Activated T-helper 9 cell treated with anti-CD3 and anti-CD28 coated beads, Interleukin-2, amount 50 U/mL, for 16 hours (primary cell): Measurements from ENCODE around the gene CNOT2.

ENCODE experiments used
- DNase-seq: peaks from one replicate; pipeline ENCODE4 v3.0.0-alpha.2; 2020; ENCODE audit warnings: low read depth

The CNOT2 gene

GRCh38 chr12:70305794-70306193 lies 62.6 kb downstream of the CNOT2 start:
- no peak for DNase-seq

- DNase-seq: no peak
Observed at GRCh38 chr12:70306676-70307075, 63.4 kb downstream of the CNOT2 start.

GRCh38 chr12:70307868-70308267 lies 64.6 kb downstream of the CNOT2 start:
- DNase-seq: no peak

- DNase-seq: no peak
Observed at GRCh38 chr12:70309348-70309747, 66.1 kb downstream of the CNOT2 start.

- DNase-seq: no peak
Observed at GRCh38 chr12:70314145-70314544, 70.9 kb downstream of the CNOT2 start.

GRCh38 chr12:70317781-70318180 lies 74.5 kb downstream of the CNOT2 start:
- no peak for DNase-seq

GRCh38 chr12:70319605-70320004 lies 76.4 kb downstream of the CNOT2 start:
- no peak for DNase-seq

GRCh38 chr12:70321191-70321590 lies 78.0 kb downstream of the CNOT2 start:
- DNase-seq: no peak

- no peak for DNase-seq
Observed at GRCh38 chr12:70327541-70327940, 84.3 kb downstream of the CNOT2 start.

GRCh38 chr12:70329728-70330127 lies 86.5 kb downstream of the CNOT2 start:
- no peak for DNase-seq

GRCh38 chr12:70330158-70330557 lies 86.9 kb downstream of the CNOT2 start:
- no peak for DNase-seq

- no peak for DNase-seq
Observed at GRCh38 chr12:70332236-70332635, 89.0 kb downstream of the CNOT2 start.

GRCh38 chr12:70334742-70335141 lies 91.5 kb downstream of the CNOT2 start:
- DNase-seq: no peak

- DNase-seq: no peak
Observed at GRCh38 chr12:70338531-70338930, 95.3 kb downstream of the CNOT2 start.

GRCh38 chr12:70351076-70351475 lies 107.8 kb downstream of the CNOT2 start:
- DNase-seq: no peak

GRCh38 chr12:70353780-70354660 lies 110.8 kb downstream of the CNOT2 start:
- DNase-seq: no peak

- DNase-seq: no peak
Observed at GRCh38 chr12:70354787-70355186, 111.6 kb downstream of the CNOT2 start.

- DNase-seq: no peak
Observed at GRCh38 chr12:70355972-70356371, 112.7 kb downstream of the CNOT2 start.

GRCh38 chr12:70359458-70360197 lies 116.4 kb downstream of the CNOT2 start:
- DNase-seq: no peak

- no peak for DNase-seq
Observed at GRCh38 chr12:70360218-70360617, 117.0 kb downstream of the CNOT2 start.

- DNase-seq: no peak
Observed at GRCh38 chr12:70364695-70365397, 121.6 kb downstream of the CNOT2 start.

- no peak for DNase-seq
Observed at GRCh38 chr12:70365398-70365647, 122.1 kb downstream of the CNOT2 start.
